Vagina (tissue), 2 donors: ENCODE measurements around the gene NUP85. TPM values are rescaled to one million over a fixed set of nuclear protein-coding genes. Genes with fewer than 3 reads are reported as not detected.

Experiments
- DNase-seq, 2 donors: peaks; one replicate each; pipeline ENCODE4 v3.0.0-alpha.2; 2017; ENCODE audit errors: extremely low spot score in 2 of 2
- H3K27ac ChIP-seq: fragments of 200-600 bp; sonication (generic); one replicate; pipeline ENCODE4 v1.5.1; 2019
- H3K27me3 ChIP-seq: fragments of 200-600 bp; sonication (generic); one replicate; pipeline ENCODE4 v1.5.1; 2019
- H3K36me3 ChIP-seq, 2 donors: fragments of 200-600 bp; sonication (generic); one replicate each; pipeline ENCODE4 v1.5.1; 2017 to 2019
- H3K4me1 ChIP-seq: fragments of 200-600 bp; sonication (generic); one replicate; pipeline ENCODE4 v1.5.1; 2019
- H3K4me3 ChIP-seq, 2 donors: fragments of 200-600 bp; sonication (generic); 1 replicate in 1 of 2; 2 replicates in 1 of 2; pipeline ENCODE4 v1.5.1; 2016 to 2019
- H3K9me3 ChIP-seq: fragments of 200-600 bp; sonication (generic); one replicate; pipeline ENCODE4 v1.5.1; 2019
- POLR2A ChIP-seq, 2 donors: fragments of 450-650 bp; IDR thresholded peaks; one replicate each; pipeline ENCODE4 v1.6.1; 2017; ENCODE audit warnings: antibody characterized with exemption in 2 of 2, mild to moderate bottlenecking in 2 of 2, moderate library complexity in 2 of 2
- POLR2AphosphoS5 ChIP-seq, 2 donors: sonication (generic); formaldehyde crosslinking; IDR thresholded peaks; one replicate each; pipeline ENCODE4 v1.9.0; 2017; ENCODE audit warnings: antibody characterized with exemption in 2 of 2, mild to moderate bottlenecking in 2 of 2, low read depth in 1 of 2; ENCODE audit not compliant: insufficient read depth in 1 of 2
- intact Hi-C: fragments of 100-400 bp; cut with DNase I; formaldehyde crosslinking; loops from one replicate; pipeline ENCODE4 v1.15.1; 2023
- total RNA-seq: library from RNA; depleted of rRNA; stranded (reverse); fragments of >200 nt; gene quantifications from one replicate; pipeline ENCODE4 v1.2.3, GENCODE V29; 2016
- TF ChIP-seq, protein P1 (sequence below), 3 experiments: fragments of 450-650 bp in 2 of 3; fragments of 200-600 bp in 1 of 3; sonication (generic) in 1 of 3; IDR thresholded peaks; one replicate each; pipeline ENCODE4 v1.5.1; 2017 to 2019; ENCODE audit warnings: antibody characterized with exemption in 3 of 3, mild to moderate bottlenecking in 2 of 3, moderate library complexity in 2 of 3

NUP85 gene
- total RNA-seq, 1 donor from 2014 or later: 33.9 TPM

DNA sequence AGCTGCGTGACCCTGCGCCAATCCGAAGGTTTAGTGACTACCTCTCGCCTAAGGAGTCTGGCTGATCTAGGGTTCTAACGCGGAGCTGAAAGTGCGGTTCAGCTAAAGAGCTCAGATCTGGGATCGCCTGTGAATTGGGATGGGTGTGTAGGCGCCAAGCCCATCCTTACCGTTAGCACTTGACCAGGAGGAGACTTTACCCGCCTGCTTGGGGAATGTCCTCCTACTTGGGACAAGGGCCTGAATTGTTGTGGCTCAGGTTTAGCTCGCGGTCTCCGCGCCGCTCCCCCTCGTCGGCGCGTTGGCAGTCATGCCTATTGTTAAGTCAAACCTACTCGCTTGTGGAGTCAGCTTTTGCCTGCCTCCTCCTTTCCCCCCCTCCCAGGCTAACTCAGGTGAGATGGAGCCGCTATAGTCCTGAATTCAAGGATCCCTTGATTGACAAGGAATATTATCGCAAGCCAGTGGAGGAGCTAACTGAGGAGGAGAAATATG is 56.7 kb downstream of the NUP85 start:
- H3K4me1 ChIP-seq: peaks cover 35% of the 10 kb centered on the region
- DNase-seq: no peak
- no peaks in the 10 kb centered on the region for H3K9me3 ChIP-seq
- H3K27ac ChIP-seq: peak overlapping the region; percentile 92
- intact Hi-C loops: no loop called here
- H3K4me3 ChIP-seq: peak overlapping the region; percentile 79 to 97
- TF ChIP-seq POLR2AphosphoS5 (IDR thresholded peaks at IDR 0.05; ENCODE audit: insufficient read depth in 1 of 2, low read depth in 1 of 2) (no peak), POLR2A (IDR thresholded peaks at IDR 0.05) (no peak)
- TF ChIP-seq, protein P1, sequence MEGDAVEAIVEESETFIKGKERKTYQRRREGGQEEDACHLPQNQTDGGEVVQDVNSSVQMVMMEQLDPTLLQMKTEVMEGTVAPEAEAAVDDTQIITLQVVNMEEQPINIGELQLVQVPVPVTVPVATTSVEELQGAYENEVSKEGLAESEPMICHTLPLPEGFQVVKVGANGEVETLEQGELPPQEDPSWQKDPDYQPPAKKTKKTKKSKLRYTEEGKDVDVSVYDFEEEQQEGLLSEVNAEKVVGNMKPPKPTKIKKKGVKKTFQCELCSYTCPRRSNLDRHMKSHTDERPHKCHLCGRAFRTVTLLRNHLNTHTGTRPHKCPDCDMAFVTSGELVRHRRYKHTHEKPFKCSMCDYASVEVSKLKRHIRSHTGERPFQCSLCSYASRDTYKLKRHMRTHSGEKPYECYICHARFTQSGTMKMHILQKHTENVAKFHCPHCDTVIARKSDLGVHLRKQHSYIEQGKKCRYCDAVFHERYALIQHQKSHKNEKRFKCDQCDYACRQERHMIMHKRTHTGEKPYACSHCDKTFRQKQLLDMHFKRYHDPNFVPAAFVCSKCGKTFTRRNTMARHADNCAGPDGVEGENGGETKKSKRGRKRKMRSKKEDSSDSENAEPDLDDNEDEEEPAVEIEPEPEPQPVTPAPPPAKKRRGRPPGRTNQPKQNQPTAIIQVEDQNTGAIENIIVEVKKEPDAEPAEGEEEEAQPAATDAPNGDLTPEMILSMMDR (IDR thresholded peaks at IDR 0.05): no peak
- H3K36me3 ChIP-seq: peaks cover 0 to 34% of the 10 kb centered on the region in 2 donors
- no peaks in the 10 kb centered on the region for H3K27me3 ChIP-seq

DNA sequence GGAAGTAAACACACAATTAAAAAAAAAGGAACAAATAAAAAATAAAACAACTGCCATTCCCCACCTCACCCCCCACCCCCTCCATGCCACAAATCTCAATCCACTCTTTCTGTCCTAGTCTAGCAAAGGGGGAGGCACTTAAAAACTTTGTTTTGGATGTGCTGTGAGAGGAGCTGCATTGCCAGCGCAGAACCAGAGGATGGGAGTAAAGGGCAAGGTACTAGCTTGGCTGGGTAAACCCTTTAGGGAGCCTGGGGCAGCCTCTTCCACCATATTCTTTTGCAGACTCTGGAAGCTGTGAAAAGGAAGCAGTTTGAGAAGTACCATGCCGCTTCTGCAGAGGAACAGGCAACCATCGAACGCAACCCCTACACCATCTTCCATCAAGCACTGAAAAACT is 57.6 kb downstream of the NUP85 start:
- H3K4me1 ChIP-seq: peaks cover 35% of the 10 kb centered on the region
- no peak overlapping the region for H3K4me3 ChIP-seq
- no peaks in the 10 kb centered on the region for H3K27me3 ChIP-seq
- intact Hi-C loops: no loop called here
- peaks cover 0 to 34% of the 10 kb centered on the region in 2 donors for H3K36me3 ChIP-seq
- no peak for DNase-seq
- no peak overlapping the region for H3K27ac ChIP-seq
- no peaks in the 10 kb centered on the region for H3K9me3 ChIP-seq
- TF ChIP-seq POLR2AphosphoS5 (IDR thresholded peaks at IDR 0.05; ENCODE audit: insufficient read depth in 1 of 2, low read depth in 1 of 2): no peak
- TF ChIP-seq, protein P1 (IDR thresholded peaks at IDR 0.05): no peak

GRCh38 chr17:75265614-75266315 is 60.3 kb downstream of the NUP85 start:
- Histone ChIP-seq H3K4me3 (no peak overlapping the region), H3K27me3 (no peaks in the 10 kb centered on the region), H3K27ac (no peak overlapping the region), H3K4me1 (peaks cover 24% of the 10 kb centered on the region), H3K36me3 (peaks cover 0 to 34% of the 10 kb centered on the region in 2 donors), H3K9me3 (no peaks in the 10 kb centered on the region)
- TF ChIP-seq, protein P1 (IDR thresholded peaks at IDR 0.05): no peak
- TF ChIP-seq POLR2A (IDR thresholded peaks at IDR 0.05) (no peak), POLR2AphosphoS5 (IDR thresholded peaks at IDR 0.05; ENCODE audit: insufficient read depth in 1 of 2, low read depth in 1 of 2) (no peak)
- no peak for DNase-seq
- intact Hi-C loops: no loop called here

- H3K27ac ChIP-seq: no peak overlapping the region
- H3K36me3 ChIP-seq: peaks cover 0 to 34% of the 10 kb centered on the region in 2 donors
- peaks cover 25% of the 10 kb centered on the region for H3K4me1 ChIP-seq
- no peak for DNase-seq
- TF ChIP-seq POLR2AphosphoS5 (IDR thresholded peaks at IDR 0.05; ENCODE audit: insufficient read depth in 1 of 2, low read depth in 1 of 2) (no peak), POLR2A (IDR thresholded peaks at IDR 0.05) (no peak)
- TF ChIP-seq, protein P1 (IDR thresholded peaks at IDR 0.05): no peak
- no peak overlapping the region for H3K4me3 ChIP-seq
- intact Hi-C loops: no loop called here
- H3K27me3 ChIP-seq: no peaks in the 10 kb centered on the region
- H3K9me3 ChIP-seq: no peaks in the 10 kb centered on the region
These were observed 61.1 kb downstream of the NUP85 start for GRCh38 chr17:75266316-75267152.

- TF ChIP-seq POLR2AphosphoS5 (IDR thresholded peaks at IDR 0.05; ENCODE audit: insufficient read depth in 1 of 2, low read depth in 1 of 2) (no peak), POLR2A (IDR thresholded peaks at IDR 0.05) (no peak)
- TF ChIP-seq, protein P1 (IDR thresholded peaks at IDR 0.05): no peak
- Histone ChIP-seq H3K9me3 (no peaks in the 10 kb centered on the region), H3K36me3 (peaks cover 0 to 34% of the 10 kb centered on the region in 2 donors), H3K27ac (no peak overlapping the region), H3K4me1 (peaks cover 30% of the 10 kb centered on the region), H3K4me3 (no peak overlapping the region), H3K27me3 (no peaks in the 10 kb centered on the region)
- intact Hi-C loops: no loop called here
- DNase-seq: no peak
These were observed 61.6 kb downstream of the NUP85 start for GRCh38 chr17:75267153-75267410.
